NCI-H2107 (cell line): Measurements from ENCODE around the gene MAPK11.

Experiments used
- DNase-seq: peaks from one replicate; lab custom pipeline; 2025; lab: John Stamatoyannopoulos, UW

The MAPK11 gene

DNA sequence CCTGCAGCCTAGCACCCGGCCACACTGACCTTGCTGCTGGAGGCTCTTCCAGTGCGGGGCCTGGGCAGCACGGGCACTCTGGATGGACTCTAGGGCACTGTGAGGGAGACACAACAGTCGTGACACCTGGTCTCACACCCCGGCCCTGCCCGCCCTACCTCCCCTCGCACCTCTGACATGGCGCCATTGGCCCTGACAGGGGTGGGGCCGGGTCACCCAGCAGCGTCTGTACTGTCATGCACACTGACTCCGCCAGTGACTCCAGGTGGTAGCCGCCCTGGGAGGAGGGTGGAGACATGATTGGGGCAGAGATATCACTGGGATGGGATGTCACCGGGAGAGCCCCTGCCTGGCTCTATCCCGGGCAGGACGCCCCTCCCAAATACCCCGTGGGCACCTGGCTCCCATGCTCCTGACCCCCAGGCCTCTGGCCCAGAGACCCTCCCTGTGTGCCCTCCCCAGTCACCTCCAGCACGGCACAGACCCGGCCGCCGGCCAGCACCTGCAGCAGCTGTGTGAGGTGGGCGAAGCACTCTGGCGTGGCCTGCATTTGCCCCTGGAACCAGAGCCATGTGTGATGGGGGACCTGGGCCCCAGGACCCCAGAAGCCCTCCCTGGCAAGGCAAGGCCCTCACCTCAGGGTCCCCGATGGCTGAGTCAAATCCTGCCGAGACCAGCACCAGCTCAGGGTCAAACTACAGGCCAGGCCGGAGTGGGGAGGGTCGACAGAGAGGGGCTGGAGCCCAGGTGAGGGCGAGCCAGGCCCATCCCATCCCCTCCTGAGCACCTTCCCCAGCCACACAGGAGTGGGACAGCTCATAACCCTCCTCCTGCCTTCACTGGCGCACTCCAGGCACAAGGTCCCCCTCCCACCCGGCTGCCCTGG lies 21.7 kb downstream of the MAPK11 start:
- no peak for DNase-seq

DNA sequence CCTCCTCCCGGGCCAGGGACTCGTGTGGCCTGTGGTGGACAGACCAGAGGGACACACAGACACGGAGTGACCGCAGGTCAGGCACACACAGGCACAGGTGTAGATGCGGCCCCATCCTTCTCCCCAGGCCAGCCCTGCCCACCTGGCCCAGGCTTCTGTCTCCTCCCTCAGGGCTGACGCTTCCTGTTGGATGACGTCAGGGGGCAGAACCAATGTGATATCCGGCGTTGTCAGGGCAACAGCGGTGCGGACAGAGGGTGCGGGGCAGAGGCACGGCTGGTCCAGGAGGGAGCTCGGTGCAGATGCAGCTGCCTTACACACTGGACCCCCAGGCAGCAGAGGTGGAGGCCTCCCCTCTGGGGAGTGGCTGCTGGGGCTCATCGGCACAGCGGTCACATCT lies 22.4 kb downstream of the MAPK11 start:
- DNase-seq: peak; percentile 25

DNA sequence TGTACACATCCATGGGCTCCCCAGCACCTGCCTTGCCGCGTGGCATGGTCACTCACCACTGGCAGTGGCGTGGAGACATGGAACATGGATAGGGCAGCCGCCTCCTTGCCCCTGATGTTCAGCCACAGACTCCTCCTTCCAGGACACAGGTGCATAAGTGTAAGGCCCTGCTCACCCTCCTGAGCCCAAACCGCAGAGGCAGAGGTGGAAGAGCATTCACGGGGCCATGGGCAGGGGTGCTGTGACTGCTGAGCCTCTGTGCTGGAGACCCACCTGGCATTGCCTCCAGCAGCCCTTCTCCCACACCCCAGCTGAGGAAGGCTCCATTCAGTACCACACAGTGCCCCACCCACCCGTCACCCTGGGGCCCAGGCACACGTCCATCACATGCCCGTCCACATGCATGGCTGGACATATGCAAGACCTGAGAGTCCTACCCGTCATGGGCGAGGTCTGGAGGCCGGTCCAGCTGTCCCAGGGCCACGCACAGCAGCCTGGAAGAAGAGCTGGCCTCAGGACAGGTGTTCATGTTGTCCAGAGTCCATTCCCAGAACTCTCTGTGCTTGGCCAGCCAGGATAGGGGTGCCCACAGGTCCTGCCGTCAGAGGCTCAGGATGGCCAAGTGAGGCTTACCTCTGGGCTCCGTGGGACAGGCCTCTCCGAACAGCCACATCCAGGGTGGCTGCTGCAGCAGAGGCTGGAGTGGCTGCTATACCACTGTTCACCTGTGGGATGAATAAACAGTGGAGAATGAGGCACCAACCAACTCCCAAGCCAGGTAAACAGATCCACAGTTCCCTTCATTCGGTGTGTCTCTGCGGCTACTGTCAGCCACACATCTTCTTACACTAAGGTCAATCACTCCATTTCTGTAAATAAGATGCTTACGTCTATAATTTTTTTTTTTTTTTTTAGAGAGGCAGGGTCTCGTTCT lies 23.7 kb downstream of the MAPK11 start:
- DNase-seq: no peak

DNA sequence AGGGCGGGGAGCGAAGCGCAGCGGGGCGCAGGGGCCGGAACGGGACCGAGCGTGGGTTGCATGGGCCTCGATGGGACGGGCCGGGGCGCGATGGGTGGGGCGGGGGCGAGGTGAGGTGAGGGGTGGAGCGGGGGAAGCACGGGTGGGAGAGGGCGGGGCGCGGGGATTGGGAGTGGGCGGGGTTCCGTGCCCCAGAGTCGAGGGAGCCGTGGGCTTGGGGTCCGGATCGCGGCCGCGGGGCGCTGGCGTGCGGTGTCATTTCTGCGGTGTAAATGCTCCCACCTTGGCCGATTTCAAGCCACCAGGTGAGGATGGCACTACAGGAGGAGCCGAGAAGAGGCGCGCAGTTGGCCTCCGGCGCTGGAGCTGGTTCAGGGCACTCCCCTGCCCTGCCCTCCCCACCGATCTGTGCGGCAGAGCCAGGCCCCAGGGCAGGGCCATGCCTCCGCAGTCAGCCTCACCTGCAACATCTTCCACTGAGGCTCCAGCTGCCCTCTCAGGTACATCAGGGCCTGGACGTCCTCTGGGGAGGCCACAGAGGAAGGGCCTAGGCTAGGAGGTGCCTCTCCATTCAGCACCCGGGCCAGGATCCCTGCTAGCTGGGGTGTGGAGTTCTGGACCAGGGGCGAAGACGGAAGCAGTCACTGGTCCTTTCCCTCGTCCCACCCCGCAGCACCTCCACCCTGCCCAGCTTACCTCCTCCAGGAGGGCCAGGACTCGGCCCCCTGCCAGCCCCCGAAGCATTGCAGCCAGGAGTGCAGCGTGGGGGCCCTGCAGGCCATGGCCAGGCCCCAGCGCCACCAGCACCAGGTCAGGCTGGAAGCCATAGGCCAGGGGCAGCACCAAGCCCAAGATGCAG lies 24.7 kb downstream of the MAPK11 start:
- DNase-seq: no peak

DNA sequence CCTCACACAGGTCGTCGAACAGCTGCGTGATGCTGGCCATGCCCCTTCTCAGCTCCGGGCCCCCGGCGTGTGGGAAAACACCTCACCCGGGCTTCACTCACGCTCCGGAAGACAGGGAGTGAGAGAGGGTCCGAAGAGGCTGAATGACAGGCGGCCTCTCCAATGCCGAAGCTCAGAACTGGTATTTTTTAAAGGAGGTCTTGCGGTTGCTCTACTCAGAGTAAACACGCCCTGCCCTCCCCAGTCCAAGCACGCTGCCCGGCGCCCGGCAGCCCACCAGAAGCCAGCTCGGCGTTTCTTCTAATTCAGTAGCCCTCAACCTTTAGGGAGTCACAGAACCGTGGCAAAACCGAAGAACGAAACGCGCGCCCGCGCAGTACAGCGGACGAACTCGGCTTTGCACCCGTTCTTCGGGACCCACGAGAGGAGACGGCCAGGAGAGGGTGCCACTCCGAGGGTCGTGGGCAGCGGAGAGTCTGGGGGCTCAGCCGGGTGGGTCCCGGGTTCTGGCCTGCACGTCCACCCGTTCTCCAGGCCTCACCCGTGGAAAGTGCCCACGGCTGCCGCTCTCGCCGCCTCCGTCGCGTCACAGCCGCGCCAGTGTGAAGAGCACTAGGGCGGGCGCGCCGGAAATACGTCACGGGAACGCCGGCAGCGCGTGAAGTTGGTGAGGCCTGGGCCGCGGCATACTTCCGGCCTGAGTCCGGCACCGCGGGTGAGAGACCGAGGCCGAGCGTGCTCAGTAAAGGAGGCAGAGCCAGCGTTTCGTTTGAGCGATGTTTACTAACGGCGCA lies 25.6 kb downstream of the MAPK11 start, which contains the start of gene TUBGCP6:
Gene TUBGCP6 (minus strand): TSS at position 604 of the 794 bp plus-strand sequence. CDS start 564 bp downstream, at position 40.
- DNase-seq: peak; percentile 68

DNA sequence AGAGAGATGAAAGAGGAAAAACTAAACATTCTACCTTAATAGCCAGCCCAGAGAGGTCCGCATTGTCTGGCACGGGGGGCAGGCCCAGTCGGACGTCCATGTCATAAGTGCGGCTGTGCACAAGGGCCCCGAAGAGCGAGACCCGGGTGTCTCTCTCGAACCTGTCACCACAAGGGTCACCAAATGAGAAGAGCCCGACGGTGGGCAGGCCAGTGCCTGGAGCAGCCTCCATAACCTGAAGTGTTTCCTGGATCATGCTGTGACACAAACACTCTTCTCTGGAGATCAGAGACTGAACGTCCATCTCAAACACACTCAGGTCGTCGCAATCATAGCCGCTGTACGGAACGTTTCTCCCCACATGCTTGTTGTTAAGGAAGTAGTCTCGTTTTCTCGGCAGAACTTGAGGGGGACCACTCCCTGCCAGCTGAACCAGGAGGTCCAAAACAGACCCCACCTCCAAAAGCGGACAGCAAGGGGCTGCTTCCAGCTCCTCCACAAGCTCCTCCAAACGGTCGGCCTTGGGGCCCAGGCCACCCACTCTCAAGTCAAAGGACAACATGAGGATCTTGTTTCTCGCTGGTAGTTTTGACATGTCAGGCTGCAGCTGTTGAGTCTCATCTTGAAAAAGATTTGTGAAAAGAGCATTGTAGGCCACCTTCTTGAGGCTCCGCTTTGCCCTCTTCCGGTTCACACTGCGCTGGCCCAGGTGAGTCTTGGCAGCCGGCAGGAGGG lies 26.3 kb downstream of the MAPK11 start:
- no peak for DNase-seq

DNA sequence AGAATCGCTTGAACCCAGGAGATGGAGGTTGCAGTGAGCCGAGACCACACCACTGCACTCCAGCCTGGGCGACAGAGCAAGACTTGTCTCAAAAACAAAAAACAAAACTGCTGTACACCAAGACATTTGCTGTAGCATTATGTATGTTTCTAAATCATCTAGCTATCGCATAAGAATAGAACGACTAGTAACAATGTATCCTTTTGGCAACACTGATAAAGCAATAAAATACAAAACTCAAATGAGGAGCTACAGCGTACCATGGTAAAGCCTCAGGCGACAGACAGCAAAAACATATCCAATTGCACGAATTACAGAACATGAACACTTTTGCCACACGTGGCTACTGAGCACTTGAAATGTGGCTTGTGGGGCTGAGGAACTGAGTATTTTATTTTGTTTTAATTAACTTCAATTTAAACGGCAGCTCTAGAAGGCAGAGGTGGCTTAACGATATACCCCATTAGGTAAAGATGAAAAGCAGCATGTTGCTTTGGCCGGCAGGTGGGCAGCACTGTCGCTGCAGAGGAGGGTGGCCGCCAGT lies 27.7 kb downstream of the MAPK11 start:
- no peak for DNase-seq

DNA sequence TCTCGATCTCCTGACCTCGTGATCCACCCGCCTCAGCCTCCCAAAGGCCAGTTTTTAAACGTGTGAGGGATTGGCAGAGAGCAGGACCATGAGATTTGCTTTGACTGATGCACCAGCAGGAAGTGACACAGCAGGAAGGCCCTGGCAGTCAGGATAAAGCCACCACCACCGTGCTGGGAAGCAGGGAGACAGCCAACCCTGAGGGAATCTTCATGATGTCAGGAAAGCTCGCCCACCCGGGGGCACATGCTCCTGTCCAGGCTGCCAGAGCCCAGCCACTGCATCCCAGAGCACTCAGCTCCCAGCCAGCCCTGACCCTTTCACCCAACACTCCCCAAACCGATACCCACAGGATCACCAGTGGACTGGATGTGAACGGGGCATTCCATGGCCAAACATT lies 31.4 kb downstream of the MAPK11 start:
- no peak for DNase-seq

DNA sequence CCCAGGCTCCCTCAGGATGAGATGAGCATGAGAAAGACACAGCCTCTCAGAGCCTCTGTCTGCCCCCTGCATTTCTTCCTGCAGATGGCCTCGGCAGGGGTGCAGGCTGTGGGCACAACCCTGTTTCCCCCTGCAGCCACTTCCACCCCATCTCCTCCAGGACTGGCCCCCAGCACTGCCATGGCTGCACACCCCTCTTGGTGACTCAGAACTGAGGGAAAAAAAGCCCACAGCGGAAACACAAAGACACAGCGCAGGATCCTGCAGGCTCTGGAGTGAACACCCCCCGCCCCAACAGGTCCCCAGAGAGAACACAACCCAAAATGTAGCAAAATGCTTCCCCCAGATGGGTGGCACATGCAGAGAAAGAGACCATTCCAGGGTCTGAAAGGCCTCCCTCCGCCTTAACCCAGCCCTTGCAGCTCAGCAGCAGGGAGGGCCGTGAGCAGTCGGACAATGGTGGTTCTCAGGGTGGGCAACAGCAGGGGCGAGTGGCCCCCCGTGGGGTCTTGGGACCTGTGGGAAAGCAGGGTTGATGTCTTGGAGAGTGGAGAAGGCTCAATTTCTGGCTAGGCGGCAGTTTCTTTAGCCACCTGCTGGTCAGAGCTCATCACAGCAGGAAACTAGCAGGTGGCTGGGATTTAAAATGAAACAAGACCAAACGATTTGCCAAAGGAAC lies 33.3 kb downstream of the MAPK11 start:
- no peak for DNase-seq

DNA sequence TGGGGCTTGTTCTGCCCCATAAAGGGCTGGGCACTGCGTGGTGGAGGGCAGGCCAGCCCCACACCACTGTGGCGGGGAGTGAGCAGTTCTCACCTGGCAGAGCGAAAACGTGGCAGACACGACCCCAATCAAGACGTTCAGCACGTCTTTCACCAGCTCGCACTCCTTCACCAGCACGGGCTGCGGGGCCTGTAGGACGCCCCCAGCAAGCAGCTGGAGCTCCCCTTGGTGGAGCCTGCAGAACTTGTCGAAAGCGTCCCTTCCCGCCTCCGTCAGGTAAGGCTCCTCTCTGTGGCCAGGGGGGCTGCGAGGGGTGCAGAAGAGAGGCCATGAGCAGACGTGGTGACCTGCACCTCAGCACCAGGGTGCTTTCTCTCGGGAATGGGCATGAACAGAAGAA lies 37.0 kb downstream of the MAPK11 start:
- DNase-seq: no peak

DNA sequence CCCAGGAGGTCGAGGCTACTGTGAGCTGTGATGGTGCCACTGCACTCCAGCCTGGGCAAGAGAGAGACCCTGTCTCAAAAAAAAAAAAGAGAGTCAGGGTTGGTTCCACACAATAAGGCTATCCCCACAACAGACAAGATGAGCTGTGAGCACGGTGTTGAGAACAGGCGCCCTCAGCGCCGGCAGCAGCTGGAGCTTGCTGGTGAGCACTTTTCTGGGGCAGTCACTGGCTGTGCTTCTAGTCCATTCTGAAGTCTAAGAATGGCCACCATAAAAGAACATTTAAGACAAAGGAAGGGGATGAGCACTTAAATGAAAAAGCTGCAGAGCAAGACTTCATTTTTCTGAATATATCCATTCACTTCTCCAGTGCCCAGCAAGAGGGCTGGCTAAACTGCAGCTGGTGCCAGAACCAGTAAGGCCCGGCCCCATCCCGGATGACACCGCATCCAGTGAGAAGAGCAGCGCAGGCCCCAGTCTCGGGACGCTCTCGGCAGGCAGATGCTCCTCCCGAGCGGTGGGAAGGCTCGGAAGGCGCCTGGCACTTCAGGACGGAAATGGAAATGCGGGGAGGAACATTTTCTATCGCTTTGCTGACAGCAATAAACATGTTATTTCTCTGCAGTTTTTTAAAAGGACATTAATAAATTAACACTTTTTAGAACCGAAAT lies 37.6 kb downstream of the MAPK11 start:
- no peak for DNase-seq

DNA sequence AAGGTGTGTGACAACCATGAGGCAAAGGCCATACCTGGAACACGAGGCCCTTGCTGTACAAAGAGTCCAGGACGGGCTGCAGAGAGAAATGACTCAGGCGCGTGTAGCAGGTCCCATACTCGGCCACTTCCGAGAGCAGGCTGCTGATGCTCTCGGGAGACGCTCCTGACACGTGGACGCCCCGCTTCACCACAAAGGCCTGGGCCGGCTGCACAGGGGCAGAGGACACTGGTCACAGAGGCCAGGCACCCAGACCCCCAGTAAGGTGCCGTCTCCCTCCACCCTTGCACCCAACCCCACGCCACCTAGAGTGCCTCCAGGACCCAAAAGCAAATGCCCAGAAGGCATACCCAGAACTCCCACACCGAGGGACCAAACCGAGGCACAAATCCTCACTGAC lies 40.8 kb downstream of the MAPK11 start:
- DNase-seq: no peak

DNA sequence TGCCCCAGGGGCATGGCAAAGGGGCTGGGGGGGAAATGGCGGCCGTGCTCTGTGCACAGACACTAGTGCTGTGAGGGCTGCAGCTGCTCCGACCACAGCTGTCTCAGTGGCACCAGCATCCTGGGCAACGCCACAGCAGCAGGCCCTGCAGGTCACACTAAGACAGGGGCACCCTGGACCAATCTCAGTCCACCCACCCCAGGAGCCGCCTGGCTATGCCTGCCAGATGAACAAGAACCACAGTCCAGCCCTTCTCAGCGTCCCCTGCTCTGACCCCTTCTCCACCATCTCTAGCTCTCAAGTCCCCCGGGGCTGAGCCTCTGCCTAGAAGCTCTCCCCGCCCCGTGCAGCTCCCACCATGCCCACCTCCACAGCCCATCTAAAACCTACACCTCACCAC lies 41.8 kb downstream of the MAPK11 start:
- DNase-seq: no peak

DNA sequence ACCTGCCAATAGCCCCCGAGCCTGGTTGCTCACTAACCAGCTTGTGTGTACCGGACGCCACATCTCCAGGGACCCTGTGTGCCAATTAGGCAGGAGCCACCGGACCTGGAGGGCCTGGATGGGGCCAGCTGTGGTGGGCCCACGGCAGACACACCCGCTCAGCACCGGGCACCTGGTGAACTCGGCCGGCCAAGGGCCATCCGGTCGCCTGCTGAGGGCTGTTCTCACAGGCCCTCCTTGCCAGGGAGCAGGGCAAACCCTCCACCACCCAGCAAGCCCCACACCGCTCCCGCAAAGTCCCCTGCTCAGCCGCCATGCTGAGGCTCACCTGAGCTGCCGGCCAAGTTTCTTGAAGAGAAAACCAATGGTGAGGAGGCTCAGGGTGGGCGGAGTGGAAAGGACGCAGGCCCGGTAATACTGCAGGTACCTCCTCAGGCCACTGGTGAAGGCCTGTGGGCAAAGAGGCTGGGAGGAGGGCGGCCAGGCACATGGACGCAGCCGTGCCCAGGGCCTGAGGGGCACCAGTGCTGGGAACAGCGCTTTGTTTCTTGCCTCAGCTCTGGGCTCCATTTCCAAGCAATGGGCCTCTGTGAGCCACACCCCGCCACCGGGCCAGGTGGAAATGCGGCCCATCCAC lies 42.5 kb downstream of the MAPK11 start:
- DNase-seq: no peak

DNA sequence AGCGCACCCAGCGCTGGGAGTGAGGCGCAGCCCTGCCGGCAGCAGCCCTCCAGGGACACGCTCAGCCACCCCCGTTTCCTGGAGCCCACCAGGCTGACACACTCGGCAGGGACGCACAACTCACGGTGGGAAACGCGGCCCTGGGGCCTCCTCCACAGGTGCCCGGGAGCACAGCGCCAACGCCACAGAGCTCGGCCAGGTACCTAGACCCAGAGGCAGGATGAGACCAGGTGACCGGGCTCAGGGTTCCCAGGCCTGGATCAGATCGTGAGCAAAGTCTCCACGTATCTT lies 43.4 kb downstream of the MAPK11 start:
- DNase-seq: no peak

DNA sequence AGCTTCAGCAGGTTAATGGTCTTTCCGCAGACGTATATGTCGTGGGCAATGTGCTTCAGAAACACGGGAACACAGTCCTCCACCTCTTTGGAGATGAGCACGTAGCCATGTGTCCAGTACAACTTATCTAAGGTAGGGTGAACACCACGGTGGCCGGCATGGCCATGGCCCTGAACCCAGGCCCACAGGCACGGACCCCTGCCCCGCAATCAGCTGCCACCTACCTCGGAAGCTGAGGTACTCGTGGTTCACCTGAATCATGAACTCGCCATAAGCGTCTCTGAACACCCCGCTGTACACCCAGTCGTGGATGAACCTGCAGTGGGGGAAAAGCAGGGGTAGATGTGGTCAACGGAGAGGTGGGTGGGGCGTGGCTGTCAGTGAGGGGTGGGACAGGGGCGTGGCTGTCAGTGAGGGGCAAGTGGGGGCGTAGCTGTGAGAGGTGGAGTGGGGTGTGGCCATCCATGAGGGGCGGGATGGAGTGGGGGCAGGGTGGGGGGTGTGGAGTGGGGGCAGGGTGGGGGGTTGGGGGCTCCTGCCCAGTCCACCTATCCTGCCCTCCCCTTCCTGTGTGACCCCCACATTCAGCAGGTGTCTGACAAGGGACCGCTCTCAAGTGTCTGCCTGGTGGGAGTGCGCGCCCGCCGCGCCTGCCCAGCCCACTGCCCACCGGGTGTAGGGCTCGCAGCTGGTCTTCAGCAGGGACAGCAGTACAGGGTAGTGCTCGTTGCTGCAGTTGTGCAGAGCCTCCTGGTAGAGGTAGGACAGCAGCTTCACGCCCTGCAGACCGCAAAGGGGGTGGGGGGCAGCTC lies 43.9 kb downstream of the MAPK11 start:
- DNase-seq: no peak

DNA sequence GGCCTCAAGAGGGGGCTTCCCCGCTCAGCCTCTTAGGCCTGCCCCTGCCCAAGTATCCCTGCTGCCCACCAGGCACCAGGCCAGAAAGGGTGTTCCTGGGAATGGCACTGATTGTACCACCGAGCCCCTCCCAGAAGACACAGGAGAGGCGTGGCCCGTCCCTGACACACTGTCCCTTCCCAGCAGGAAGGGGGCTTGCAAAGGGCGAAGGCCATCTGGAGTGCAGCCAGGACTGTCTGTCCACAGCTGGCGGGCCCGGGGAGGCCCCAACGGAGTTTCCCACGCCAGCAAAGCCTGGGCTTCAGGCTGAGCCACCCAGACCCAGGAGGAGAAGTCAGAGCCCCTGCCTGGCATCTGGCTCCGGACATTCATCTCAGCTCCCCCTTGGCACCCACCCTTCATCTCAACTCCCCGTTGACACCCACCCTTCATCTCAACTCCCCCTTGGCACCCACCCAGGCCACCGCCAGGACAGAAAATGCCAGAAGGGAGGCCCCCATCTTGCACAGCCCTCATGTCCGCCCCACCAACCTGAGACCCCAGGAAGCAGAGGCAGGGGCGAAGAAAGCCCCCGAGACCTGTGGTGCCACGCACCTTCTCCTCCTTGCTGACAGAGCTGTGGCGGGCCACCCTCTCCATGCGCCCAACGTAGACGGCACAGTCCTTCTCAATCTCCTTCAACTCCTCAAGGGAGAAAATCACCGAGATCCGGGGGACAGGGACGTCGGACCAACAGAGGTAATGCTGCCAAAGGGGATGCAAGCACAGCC lies 44.8 kb downstream of the MAPK11 start:
- DNase-seq: no peak
